Aorta (tissue), 5 donors: ENCODE measurements around the gene TCF21. TPM values are rescaled to one million over a fixed set of nuclear protein-coding genes. Genes with fewer than 3 reads are reported as not detected.

Source experiments
- ATAC-seq: fragments of 200-7000 bp; cut with Tn5 transposase; one replicate; pipeline ENCODE4 v1.9.1; 2022; ENCODE audit warnings: moderate library complexity; ENCODE audit not compliant: low FRiP score
- DNase-seq, 2 donors: peaks; one replicate each; pipeline ENCODE4 v3.0.0-alpha.2; 2020
- H3K27ac ChIP-seq, 2 donors: one replicate each; pipeline ENCODE4 v1.5.1; 2013; ENCODE audit warnings: low read length in 2 of 2, mild to moderate bottlenecking in 2 of 2, moderate library complexity in 2 of 2, control low read depth in 1 of 2, inconsistent platforms in 1 of 2, low read depth in 1 of 2
- H3K27me3 ChIP-seq, 2 donors: one replicate each; pipeline ENCODE4 v1.6.1; 2013; ENCODE audit warnings: control low read depth in 1 of 2, low read length in 1 of 2, mild to moderate bottlenecking in 1 of 2, moderate library complexity in 1 of 2; ENCODE audit not compliant: insufficient read depth in 2 of 2, control insufficient read depth in 1 of 2
- H3K36me3 ChIP-seq, 2 donors: one replicate each; pipeline ENCODE4 v1.6.1; 2013; ENCODE audit warnings: control low read depth in 1 of 2, low read length in 1 of 2, mild to moderate bottlenecking in 1 of 2; ENCODE audit not compliant: insufficient read depth in 2 of 2, control insufficient read depth in 1 of 2
- H3K4me1 ChIP-seq, 2 donors: one replicate each; pipeline ENCODE4 v1.6.1; 2013; ENCODE audit warnings: low read length in 2 of 2, control low read depth in 1 of 2, mild to moderate bottlenecking in 1 of 2, moderate library complexity in 1 of 2; ENCODE audit not compliant: insufficient read depth in 2 of 2, control insufficient read depth in 1 of 2
- H3K4me3 ChIP-seq, 2 donors: one replicate each; pipeline ENCODE4 v1.5.1; 2013; ENCODE audit warnings: low read length in 2 of 2, control low read depth in 1 of 2, mild to moderate bottlenecking in 1 of 2
- H3K9me3 ChIP-seq: one replicate; pipeline ENCODE4 v1.6.1; 2013; ENCODE audit warnings: mild to moderate bottlenecking, low read length; ENCODE audit not compliant: control insufficient read depth
- WGBS, 2 donors: extraction: QIAGEN DNeasy Blood & Tissue Kit; methylation state at CpG; one replicate each; pipeline ENCODE4 v1.1.7; 2013; 5-methylcytosine and 5-hydroxymethylcytosine counted together
- intact Hi-C, 2 donors: fragments of 100-400 bp; cut with DNase I; formaldehyde crosslinking; loops; one replicate each; pipeline versions ENCODE4 v1.14.2 to v1.15.0; 2022
- long read RNA-seq, 2 donors: library from polyadenylated mRNA; unstranded; transcript quantifications; one replicate each; pipeline ENCODE4 v2.0.0, GENCODE V29; 2020 to 2021
- polyA plus RNA-seq, 2 donors: library from polyadenylated mRNA; stranded (reverse); fragments of 200-250 nt; gene quantifications; one replicate each; pipeline ENCODE4 v1.2.3, GENCODE V29; 2013
- total RNA-seq, 2 donors: library from RNA; stranded (reverse); fragmentation: NEBNext Ultra II Directional; extraction: Animal tissue kit (Norgen Biotek cat#: 25700); gene quantifications; one replicate each; pipeline ENCODE4 v1.2.1, GENCODE V29; 2021
- donor health status: healthy with polysubstance abuse.
- donor health status: Bipolar disorder and iron deficiency.
- donor health status: DM: no; HTN: no; CAD: no.
- donor health status: DM: no; HTN: no; CAD: no.
- donor health status: DM: yes; HTN: yes; CAD: no.

TCF21 gene
- total RNA-seq, result under 1 TPM; 0.29 to 0.63 TPM
- under 1 TPM; 0.36 to 0.63 TPM for polyA plus RNA-seq
- long read RNA-seq, donor 1, result 0 reads
- long read RNA-seq, donor 2, result 0 reads

GRCh38 chr6:133888929-133889556 lies at the start of gene TCF21:
TSS of gene TCF21 (plus strand) at chr6:133889113. CDS start at chr6:133889398, 285 bp downstream.
- intact Hi-C loops, result no loop called here
- no peak within 1 kb of the TSS for H3K27ac ChIP-seq
- no peak within 1 kb of the TSS for H3K4me3 ChIP-seq
- H3K9me3 ChIP-seq, result no peaks in the 10 kb centered on the region
- no peaks in the 10 kb centered on the region for H3K27me3 ChIP-seq
- no peaks in the 10 kb centered on the region for H3K36me3 ChIP-seq
- 27 to 55% methylated on average over 22 of the region's 22 CpGs for WGBS, 2 donors
- DNase-seq (no peak), ATAC-seq (no peak)
- no peaks in the 10 kb centered on the region for H3K4me1 ChIP-seq

- no peaks in the 10 kb centered on the region for H3K27me3 ChIP-seq
- H3K36me3 ChIP-seq, result no peaks in the 10 kb centered on the region
- H3K4me3 ChIP-seq, result no peak overlapping the region
- ATAC-seq (no peak), DNase-seq (no peak)
- intact Hi-C loops, result no loop called here
- H3K9me3 ChIP-seq, result no peaks in the 10 kb centered on the region
- H3K27ac ChIP-seq, result no peak overlapping the region
- WGBS, 2 donors, result 30 to 35% methylated on average over 3 of the region's 3 CpGs
- no peaks in the 10 kb centered on the region for H3K4me1 ChIP-seq
Observed at GRCh38 chr6:133841176-133841575, 47.7 kb upstream of the TCF21 start.

GRCh38 chr6:133843098-133843497 lies 45.8 kb upstream of the TCF21 start:
- DNase-seq, result no peak
- Histone ChIP-seq H3K36me3 (no peaks in the 10 kb centered on the region), H3K4me1 (no peaks in the 10 kb centered on the region), H3K27ac (no peak overlapping the region), H3K4me3 (no peak overlapping the region), H3K27me3 (no peaks in the 10 kb centered on the region), H3K9me3 (no peaks in the 10 kb centered on the region)
- 95 to 98% methylated on average over 2 of the region's 2 CpGs for WGBS, 2 donors
- intact Hi-C loops, result no loop called here
- no peak for ATAC-seq

GRCh38 chr6:133844709-133845108 lies 44.2 kb upstream of the TCF21 start:
- Histone ChIP-seq H3K27ac (no peak overlapping the region), H3K4me1 (no peaks in the 10 kb centered on the region), H3K9me3 (no peaks in the 10 kb centered on the region), H3K4me3 (no peak overlapping the region), H3K27me3 (no peaks in the 10 kb centered on the region), H3K36me3 (no peaks in the 10 kb centered on the region)
- 73 to 85% methylated on average over 1 of the region's 1 CpG for WGBS, 2 donors
- no peak for ATAC-seq
- DNase-seq, result no peak
- intact Hi-C loops, result no loop called here

GRCh38 chr6:133854041-133854363 lies 34.9 kb upstream of the TCF21 start:
- ATAC-seq, result no peak
- no peak for DNase-seq
- H3K27ac ChIP-seq, result no peak overlapping the region
- no peaks in the 10 kb centered on the region for H3K27me3 ChIP-seq
- no peaks in the 10 kb centered on the region for H3K36me3 ChIP-seq
- WGBS, 2 donors, result 46 to 73% methylated on average over 12 of the region's 12 CpGs
- H3K9me3 ChIP-seq, result no peaks in the 10 kb centered on the region
- intact Hi-C loops, result no loop called here
- no peaks in the 10 kb centered on the region for H3K4me1 ChIP-seq
- no peak overlapping the region for H3K4me3 ChIP-seq

GRCh38 chr6:133854364-133855275 lies 34.3 kb upstream of the TCF21 start:
- DNase-seq (no peak), ATAC-seq (peak; percentile 62)
- Histone ChIP-seq H3K4me1 (no peaks in the 10 kb centered on the region), H3K4me3 (no peak overlapping the region), H3K36me3 (no peaks in the 10 kb centered on the region), H3K27me3 (no peaks in the 10 kb centered on the region), H3K9me3 (no peaks in the 10 kb centered on the region), H3K27ac (no peak overlapping the region)
- intact Hi-C loops, result no loop called here
- 16 to 31% methylated on average over 39 to 40 of the region's 40 CpGs for WGBS, 2 donors

- Histone ChIP-seq H3K27me3 (no peaks in the 10 kb centered on the region), H3K4me3 (no peak overlapping the region)
- WGBS, 2 donors, result 24 to 26% methylated on average over 16 of the region's 16 CpGs
Observed at GRCh38 chr6:133855276-133855990, 33.5 kb upstream of the TCF21 start.

GRCh38 chr6:133855991-133856370 lies 32.9 kb upstream of the TCF21 start:
- Histone ChIP-seq H3K9me3 (peaks cover 1% of the 10 kb centered on the region), H3K27me3 (no peaks in the 10 kb centered on the region), H3K36me3 (no peaks in the 10 kb centered on the region), H3K27ac (no peak overlapping the region), H3K4me1 (no peaks in the 10 kb centered on the region), H3K4me3 (no peak overlapping the region)
- ATAC-seq (no peak), DNase-seq (no peak)
- intact Hi-C loops, result no loop called here
- 13 to 24% methylated on average over 3 of the region's 3 CpGs for WGBS, 2 donors

More at GRCh38 chr6:133855276-133855990, 33.5 kb upstream of the TCF21 start:
- ATAC-seq (no peak), DNase-seq (no peak)
- H3K4me1 ChIP-seq, result no peaks in the 10 kb centered on the region
- H3K36me3 ChIP-seq, result no peaks in the 10 kb centered on the region
- peaks cover 1% of the 10 kb centered on the region for H3K9me3 ChIP-seq
- intact Hi-C loops, result no loop called here
- H3K27ac ChIP-seq, result no peak overlapping the region
